Endothelial cell (in vitro differentiated cells): Measurements from ENCODE around the gene FNDC1. TPM values are rescaled to one million over a fixed set of nuclear protein-coding genes. Genes with fewer than 3 reads are reported as not detected.

Experiments used
- DNase-seq: peaks from one replicate; pipeline ENCODE4 v3.0.0; 2021; ENCODE audit warnings: low spot score
- H3K27ac Mint-ChIP-seq: one replicate; pipeline ENCODE4 v1.8.0; 2021; ENCODE audit warnings: mixed read lengths, inconsistent platforms; ENCODE audit not compliant: unreplicated experiment
- H3K27me3 Mint-ChIP-seq: one replicate; pipeline ENCODE4 v1.8.0; 2021; ENCODE audit warnings: mild to moderate bottlenecking, moderate library complexity, mixed read lengths, inconsistent platforms; ENCODE audit not compliant: unreplicated experiment
- H3K36me3 Mint-ChIP-seq: one replicate; pipeline ENCODE4 v1.8.0; 2021; ENCODE audit warnings: mild to moderate bottlenecking, low read depth, mixed read lengths, inconsistent platforms; ENCODE audit not compliant: unreplicated experiment
- H3K4me1 Mint-ChIP-seq: one replicate; pipeline ENCODE4 v1.8.0; 2021; ENCODE audit warnings: mild to moderate bottlenecking, mixed read lengths, inconsistent platforms; ENCODE audit not compliant: unreplicated experiment
- H3K4me3 Mint-ChIP-seq: one replicate; pipeline ENCODE4 v1.8.0; 2021; ENCODE audit warnings: mild to moderate bottlenecking, mixed read lengths, inconsistent platforms; ENCODE audit not compliant: unreplicated experiment
- H3K9me3 Mint-ChIP-seq: one replicate; pipeline ENCODE4 v1.8.0; 2021; ENCODE audit warnings: mixed read lengths, inconsistent platforms; ENCODE audit not compliant: unreplicated experiment
- total RNA-seq: library from RNA; stranded (reverse); fragmentation: NEBNext Ultra II Directional; extraction: Animal tissue kit (Norgen Biotek cat#: 25700); gene quantifications from one replicate; pipeline ENCODE4 v1.2.1, GENCODE V29; 2021; ENCODE audit not compliant: unreplicated experiment
- TF ChIP-seq, protein P1 (sequence below): fragments of 200-600 bp; sonication (generic); IDR thresholded peaks from one replicate; pipeline ENCODE4 v1.5.0; 2021; ENCODE audit warnings: antibody characterized with exemption; ENCODE audit not compliant: unreplicated experiment

FNDC1 gene
- total RNA-seq, 1 donor from 2014 or later: 1.2 TPM

DNA sequence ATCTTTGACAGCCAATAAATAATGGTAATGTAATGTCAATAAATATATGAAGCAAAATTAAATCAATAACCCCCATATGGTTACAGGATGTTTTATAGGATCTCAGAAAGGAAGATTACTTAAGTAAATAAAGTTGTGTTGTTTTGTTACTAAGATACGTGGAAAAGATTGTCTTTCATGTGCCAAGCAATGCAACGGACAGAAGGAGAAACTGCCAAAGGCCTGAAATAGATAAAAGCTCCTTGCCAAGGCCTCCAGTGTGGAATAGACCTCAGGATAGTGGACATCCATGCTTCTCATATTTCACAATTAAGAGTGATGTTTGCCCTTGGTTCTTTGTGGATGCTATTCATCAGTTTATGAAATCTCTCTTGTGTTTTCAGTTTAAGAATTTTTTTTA lies 16.4 kb upstream of the FNDC1 start:
- H3K4me1 Mint-ChIP-seq: peaks cover 2% of the 10 kb centered on the region
- TF ChIP-seq, protein P1, sequence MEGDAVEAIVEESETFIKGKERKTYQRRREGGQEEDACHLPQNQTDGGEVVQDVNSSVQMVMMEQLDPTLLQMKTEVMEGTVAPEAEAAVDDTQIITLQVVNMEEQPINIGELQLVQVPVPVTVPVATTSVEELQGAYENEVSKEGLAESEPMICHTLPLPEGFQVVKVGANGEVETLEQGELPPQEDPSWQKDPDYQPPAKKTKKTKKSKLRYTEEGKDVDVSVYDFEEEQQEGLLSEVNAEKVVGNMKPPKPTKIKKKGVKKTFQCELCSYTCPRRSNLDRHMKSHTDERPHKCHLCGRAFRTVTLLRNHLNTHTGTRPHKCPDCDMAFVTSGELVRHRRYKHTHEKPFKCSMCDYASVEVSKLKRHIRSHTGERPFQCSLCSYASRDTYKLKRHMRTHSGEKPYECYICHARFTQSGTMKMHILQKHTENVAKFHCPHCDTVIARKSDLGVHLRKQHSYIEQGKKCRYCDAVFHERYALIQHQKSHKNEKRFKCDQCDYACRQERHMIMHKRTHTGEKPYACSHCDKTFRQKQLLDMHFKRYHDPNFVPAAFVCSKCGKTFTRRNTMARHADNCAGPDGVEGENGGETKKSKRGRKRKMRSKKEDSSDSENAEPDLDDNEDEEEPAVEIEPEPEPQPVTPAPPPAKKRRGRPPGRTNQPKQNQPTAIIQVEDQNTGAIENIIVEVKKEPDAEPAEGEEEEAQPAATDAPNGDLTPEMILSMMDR: no peak
- DNase-seq: no peak
- H3K9me3 Mint-ChIP-seq: no peaks in the 10 kb centered on the region
- no peak overlapping the region for H3K27ac Mint-ChIP-seq
- no peak overlapping the region for H3K4me3 Mint-ChIP-seq
- peaks cover 4% of the 10 kb centered on the region for H3K36me3 Mint-ChIP-seq
- H3K27me3 Mint-ChIP-seq: peaks cover 4% of the 10 kb centered on the region

DNA sequence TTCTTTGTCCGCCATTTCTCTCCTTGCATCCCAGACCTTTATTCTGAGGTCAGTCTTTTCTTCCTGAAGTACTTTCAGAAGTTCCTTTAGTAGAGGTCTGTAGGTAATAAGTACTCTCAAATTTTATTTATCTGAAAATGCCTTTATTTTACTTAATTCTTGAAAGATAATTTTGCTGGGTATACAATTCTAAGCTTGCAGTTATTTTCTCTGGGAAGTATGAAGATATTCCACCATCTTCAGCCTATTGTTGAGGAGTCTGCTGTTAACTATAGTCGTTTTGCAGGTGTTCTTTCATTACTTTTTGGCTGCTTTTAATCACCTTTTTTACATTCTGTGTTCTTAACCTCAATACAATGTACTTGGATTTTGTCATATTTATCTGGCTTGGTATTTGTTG lies 13.5 kb upstream of the FNDC1 start:
- Mint-ChIP-seq H3K27ac (no peak overlapping the region), H3K36me3 (peaks cover 4% of the 10 kb centered on the region), H3K27me3 (peaks cover 5% of the 10 kb centered on the region), H3K9me3 (no peaks in the 10 kb centered on the region), H3K4me3 (no peak overlapping the region), H3K4me1 (no peaks in the 10 kb centered on the region)
- TF ChIP-seq, protein P1: no peak
- DNase-seq: no peak

DNA sequence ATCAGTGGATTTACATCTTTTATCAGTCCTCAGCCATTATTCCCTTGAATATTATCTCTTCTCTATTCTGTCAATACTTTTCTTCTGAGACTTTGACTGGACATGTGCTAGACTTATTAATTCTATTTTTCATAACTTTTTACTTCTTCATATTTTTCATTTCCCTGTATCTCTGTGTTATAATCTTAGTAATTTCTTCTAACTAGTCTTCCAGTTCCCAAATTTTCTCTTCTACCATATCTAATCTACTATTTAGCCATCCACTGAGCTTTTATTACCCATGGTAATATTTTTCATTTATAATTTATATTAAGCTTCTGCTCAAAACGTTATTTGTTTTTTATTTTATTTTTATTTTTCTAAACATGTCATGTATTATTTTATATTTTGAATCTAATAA lies 13.1 kb upstream of the FNDC1 start:
- H3K4me3 Mint-ChIP-seq: no peak overlapping the region
- H3K9me3 Mint-ChIP-seq: no peaks in the 10 kb centered on the region
- TF ChIP-seq, protein P1: no peak
- H3K27ac Mint-ChIP-seq: no peak overlapping the region
- no peaks in the 10 kb centered on the region for H3K4me1 Mint-ChIP-seq
- no peak for DNase-seq
- H3K36me3 Mint-ChIP-seq: peaks cover 4% of the 10 kb centered on the region
- H3K27me3 Mint-ChIP-seq: peaks cover 5% of the 10 kb centered on the region

- Mint-ChIP-seq H3K9me3 (no peaks in the 10 kb centered on the region), H3K27me3 (peaks cover 5% of the 10 kb centered on the region), H3K4me1 (no peaks in the 10 kb centered on the region), H3K36me3 (peaks cover 4% of the 10 kb centered on the region), H3K4me3 (no peak overlapping the region), H3K27ac (no peak overlapping the region)
- no peak for DNase-seq
- TF ChIP-seq, protein P1: no peak
These were observed 11.8 kb upstream of the FNDC1 start for GRCh38 chr6:159157431-159157830.

GRCh38 chr6:159161839-159162238 lies 7.4 kb upstream of the FNDC1 start:
- peaks cover 4% of the 10 kb centered on the region for H3K27me3 Mint-ChIP-seq
- peaks cover 4% of the 10 kb centered on the region for H3K36me3 Mint-ChIP-seq
- DNase-seq: no peak
- no peaks in the 10 kb centered on the region for H3K9me3 Mint-ChIP-seq
- no peak overlapping the region for H3K4me3 Mint-ChIP-seq
- H3K4me1 Mint-ChIP-seq: peaks cover 7% of the 10 kb centered on the region
- H3K27ac Mint-ChIP-seq: no peak overlapping the region
- TF ChIP-seq, protein P1: no peak
